NCI-H2107 treated with DMSO at 0.1 percent for 48 hours (cell line): ENCODE measurements around the gene SMARCA1.

ENCODE experiments used
- DNase-seq: peaks from one replicate; lab custom pipeline; 2025; ENCODE audit not compliant: unreplicated experiment; lab: John Stamatoyannopoulos, UW

SMARCA1 gene

DNA sequence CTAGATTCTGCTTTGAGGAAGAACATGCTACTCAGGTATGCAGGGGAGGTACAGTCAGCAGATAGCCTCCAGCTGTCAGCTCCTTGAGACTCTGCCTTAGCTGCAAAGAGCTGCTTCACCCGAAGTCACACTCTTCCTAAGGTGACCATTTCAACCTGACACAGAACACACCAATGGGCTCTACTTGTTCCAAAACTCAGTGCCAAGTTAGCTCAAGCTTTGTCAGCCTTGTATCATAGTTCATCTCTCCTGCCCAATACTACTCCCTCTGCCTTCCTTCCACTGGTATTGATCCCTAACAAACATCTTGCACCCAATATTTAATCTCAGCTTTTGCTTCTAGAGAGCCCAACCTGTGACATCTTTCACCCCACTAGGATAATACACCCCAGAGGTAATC lies 7.8 kb upstream of the SMARCA1 start:
- no peak for DNase-seq

GRCh38 chrX:129530410-129530809 lies 7.1 kb upstream of the SMARCA1 start:
- no peak for DNase-seq

DNA sequence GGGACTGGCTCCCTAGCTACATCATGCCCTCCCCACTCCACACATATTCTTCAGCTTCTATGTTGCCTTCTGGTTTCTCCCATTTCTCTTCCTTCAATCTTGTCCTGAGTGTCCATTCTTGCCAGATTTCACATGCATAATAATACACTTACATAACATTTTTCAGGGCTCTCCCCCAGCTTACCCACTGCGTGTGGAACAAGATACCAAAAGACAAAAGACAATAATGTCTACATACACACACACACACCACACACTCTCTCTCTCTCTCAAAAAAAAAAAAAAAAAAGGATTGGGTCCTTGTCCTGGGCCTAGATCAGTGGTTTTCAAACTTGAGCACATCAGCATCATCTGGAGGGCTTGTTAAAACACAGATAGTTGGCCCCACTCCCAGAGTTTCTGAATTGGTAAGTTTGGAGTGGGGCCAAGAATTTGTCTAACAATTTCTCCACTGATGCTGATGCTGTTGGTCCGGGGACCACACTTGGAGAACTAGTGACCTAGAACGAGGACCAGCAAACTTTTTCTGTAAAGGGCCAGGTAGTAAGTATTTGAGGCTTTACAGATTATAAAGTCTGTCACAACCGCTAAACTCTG lies 6.5 kb upstream of the SMARCA1 start:
- peak; percentile 35 for DNase-seq

- DNase-seq: no peak
Observed at GRCh38 chrX:129525896-129526295, 2.6 kb upstream of the SMARCA1 start.

DNA sequence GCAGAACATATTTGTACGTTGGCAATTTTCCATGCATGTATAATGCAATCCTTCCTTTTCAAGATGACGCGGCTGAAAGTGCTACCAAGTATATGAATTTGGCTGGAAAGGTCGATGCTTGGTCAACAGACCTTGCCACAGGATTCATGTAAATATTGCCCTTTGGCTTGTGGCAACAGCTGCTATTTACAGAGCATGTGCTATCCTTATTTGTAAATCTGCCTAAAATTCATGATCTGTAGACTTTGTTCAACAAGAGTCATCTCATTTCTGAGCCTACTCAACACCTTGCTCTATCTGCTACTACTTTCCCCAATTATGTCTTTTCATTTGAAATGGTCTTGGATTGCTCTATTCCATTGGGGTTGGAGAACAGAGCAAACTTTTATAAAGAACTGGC lies 1.9 kb upstream of the SMARCA1 start:
- DNase-seq: no peak

- no peak for DNase-seq
Observed at GRCh38 chrX:129524250-129524850, 1.1 kb upstream of the SMARCA1 start.

- DNase-seq: peak; percentile 23
Observed at GRCh38 chrX:129522184-129523078, 859 bp downstream of the SMARCA1 start.

DNA sequence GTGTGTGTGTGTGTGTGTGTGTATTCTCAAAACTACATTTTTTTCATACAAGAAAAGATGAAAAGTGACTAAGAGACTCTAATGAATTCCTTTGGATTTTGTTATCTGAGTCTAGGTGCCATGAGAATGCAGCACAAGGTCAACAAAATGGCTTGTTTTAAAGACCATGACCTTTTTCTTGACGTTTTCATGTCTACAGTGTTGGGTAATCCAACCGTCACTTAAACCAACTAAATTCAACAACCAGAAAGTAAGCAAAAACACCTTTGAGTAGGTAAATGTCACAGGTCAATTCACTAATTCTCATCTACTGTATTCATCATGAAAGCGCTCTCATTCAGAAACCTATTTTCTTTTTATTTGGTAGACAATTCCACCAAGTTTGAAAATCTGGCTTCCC lies 3.1 kb downstream of the SMARCA1 start:
- DNase-seq: no peak

DNA sequence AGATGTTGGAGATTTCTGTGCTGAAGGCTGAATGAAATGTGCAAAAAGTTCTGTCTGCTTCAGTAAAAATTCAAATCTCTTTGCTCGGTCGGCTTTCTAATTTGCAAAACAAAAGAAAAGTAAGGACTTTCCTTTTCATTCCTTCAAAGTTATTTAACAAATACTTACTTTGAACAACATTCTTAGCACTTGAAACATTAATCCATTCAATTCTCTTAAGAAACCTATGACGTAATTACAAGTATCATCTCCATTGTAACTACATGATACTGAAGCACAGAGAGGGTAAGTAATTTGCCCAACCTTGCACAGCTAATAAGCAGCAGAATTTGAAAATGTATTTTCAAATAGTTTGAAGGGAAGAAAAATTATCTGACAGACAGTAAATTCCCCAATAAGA lies 6.9 kb downstream of the SMARCA1 start:
- no peak for DNase-seq

DNA sequence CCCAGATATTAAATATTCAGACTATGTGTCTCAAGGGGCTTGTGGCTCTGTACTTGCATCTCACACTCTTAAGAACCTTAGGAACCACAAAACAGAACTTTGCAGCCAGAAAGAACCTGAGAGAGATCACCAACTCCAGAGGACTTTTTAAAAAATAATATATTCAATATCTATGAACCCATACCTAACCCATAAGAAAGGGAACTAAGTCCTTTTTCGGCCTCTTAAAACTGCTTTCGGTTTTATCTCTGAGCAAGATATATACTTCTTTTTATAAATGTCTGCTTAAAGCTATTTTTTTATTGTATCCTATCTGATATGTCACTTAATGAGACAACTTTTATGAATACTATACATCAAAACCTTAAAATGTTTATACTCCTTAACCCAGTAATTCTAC lies 10.9 kb downstream of the SMARCA1 start:
- DNase-seq: no peak

DNA sequence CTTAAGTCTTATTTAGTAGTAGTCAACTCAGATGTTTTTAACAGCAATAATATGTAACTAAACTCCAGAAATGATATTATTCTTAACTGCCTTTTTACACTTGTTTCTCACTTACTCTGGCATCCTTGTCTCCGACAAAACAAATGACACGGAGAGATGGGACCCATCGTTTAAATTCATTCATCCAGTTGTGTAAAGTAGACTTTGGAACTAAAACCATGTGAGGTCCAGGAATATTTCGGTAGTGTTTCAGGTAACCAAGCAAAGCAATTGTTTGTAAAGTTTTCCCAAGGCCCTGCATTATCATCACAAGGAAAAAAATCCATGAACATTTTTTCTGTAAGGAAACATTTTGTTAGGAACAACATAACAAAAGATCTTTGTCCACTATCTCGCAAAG lies 11.6 kb downstream of the SMARCA1 start:
- no peak for DNase-seq

GRCh38 chrX:129510331-129510730 lies 13.0 kb downstream of the SMARCA1 start:
- DNase-seq: no peak

DNA sequence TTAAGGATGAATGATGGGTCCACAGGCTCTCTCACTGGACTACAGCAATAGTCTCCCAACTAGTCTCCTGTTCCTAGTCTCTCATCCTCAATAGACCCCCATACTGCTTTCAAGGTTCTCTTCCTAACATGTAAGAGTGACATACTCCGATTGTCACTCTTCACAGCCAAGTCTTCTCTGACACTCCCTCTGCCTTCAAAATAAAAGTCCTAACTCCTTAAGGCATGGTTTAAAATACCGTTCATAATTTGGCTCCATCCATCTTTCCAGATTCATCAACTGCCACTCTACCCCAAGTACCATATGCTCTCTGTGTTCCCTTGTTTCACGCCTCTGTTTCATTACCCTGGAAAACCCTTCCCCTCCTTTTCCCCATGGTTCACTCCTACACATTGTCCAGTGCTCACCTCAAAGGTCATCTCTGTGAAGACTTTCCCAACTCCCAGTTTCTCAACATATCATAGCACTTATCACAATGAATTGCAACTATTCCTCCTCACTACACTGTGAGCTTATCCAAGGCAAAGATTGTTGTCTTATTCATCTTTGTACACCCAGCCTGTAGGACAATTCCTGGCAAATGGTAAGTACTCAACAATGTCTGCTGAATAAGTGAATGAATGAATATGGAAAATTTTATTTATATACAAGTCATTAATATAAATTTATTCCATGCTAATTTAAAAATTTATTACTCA lies 26.0 kb downstream of the SMARCA1 start:
- DNase-seq: no peak

DNA sequence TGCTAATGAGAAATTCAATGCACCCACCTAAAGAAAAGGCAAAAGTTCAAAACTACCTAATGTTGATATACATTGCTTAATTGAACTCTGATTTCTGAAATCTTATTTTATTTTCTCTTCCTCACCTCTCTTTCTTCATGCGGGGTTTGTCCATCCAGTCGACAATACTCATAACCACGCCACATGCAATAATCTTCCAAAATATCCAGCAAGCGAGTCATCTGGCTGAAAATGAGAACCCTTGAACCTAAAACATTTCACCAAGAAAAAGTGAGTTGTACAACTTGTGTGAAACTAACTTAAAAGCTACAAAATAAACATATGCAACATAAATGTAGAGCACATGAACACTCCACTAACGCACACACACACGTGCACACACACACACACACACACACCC lies 26.7 kb downstream of the SMARCA1 start:
- no peak for DNase-seq

GRCh38 chrX:129495900-129496299 lies 27.4 kb downstream of the SMARCA1 start:
- no peak for DNase-seq

- DNase-seq: no peak
Observed at GRCh38 chrX:129494887-129495286, 28.4 kb downstream of the SMARCA1 start.

GRCh38 chrX:129493643-129494042 lies 29.6 kb downstream of the SMARCA1 start:
- DNase-seq: no peak

GRCh38 chrX:129490330-129490729 lies 33.0 kb downstream of the SMARCA1 start:
- no peak for DNase-seq

DNA sequence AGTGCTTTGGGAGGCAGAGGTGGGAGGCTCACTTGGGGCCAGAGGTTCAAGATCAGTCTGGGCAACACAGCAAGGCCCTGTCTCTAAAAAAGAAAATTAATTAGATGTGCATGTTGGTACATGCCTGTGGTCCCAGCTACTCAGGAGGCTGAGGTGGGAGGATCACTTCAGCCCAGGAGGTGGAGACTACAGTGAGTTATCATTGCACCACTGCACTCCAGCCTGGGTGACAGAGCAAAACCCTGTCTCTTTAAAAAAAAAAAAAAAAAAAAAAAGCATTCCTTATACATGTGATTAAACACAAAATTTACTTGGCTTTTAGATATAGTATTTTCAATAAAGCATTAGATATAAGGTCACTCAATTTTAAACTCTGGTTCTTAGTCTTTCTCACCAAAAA lies 34.9 kb downstream of the SMARCA1 start:
- no peak for DNase-seq

- no peak for DNase-seq
Observed at GRCh38 chrX:129480889-129481288, 42.4 kb downstream of the SMARCA1 start.

DNA sequence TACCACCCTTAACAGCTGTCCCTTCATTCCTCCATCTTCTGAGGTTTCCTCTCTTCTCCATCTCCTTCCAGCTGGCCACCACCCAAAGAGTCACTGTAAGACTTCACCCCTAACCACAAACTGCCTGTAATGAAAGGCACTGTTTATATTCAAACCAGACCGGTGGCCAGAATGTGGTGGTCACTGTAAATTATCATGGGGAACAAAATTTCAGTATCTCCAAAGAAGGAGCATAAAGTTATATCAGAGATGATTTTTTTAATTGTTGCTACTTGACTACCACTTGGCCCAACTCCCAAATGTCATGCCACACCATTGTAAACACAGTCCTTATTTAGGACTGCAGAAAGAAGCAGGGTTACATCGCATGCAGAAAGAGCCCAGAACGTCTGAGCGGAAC lies 44.8 kb downstream of the SMARCA1 start:
- DNase-seq: no peak

- no peak for DNase-seq
Observed at GRCh38 chrX:129472116-129472515, 51.2 kb downstream of the SMARCA1 start.
